ENCODE results near the gene CCM2L.
"Not testable (repeated sequence)": the region's sequence is repeated elsewhere in the genome, so short reads cannot be mapped to it uniquely, and the experiment has no call there.

The CCM2L gene

GRCh38 chr20:32031007-32031958, 21.0 kb downstream of the CCM2L start:
- DNase-seq, result peak; percentile 76

GRCh38 chr20:32033316-32033715, 23.1 kb downstream of the CCM2L start:
- DNase-seq, result no peak

GRCh38 chr20:32033721-32034120, 23.5 kb downstream of the CCM2L start:
- not testable (repeated sequence) for DNase-seq

- DNase-seq, result peak; percentile 54
Measured at GRCh38 chr20:32034581-32035425, 24.6 kb downstream of the CCM2L start.

- DNase-seq, result no peak
Measured at GRCh38 chr20:32035426-32035779, 25.2 kb downstream of the CCM2L start.

- no peak for DNase-seq
Measured at GRCh38 chr20:32036252-32036651, 26.0 kb downstream of the CCM2L start.

GRCh38 chr20:32036716-32037485, 26.7 kb downstream of the CCM2L start:
- DNase-seq, result no peak

- no peak for DNase-seq
Measured at GRCh38 chr20:32037929-32038328, 27.7 kb downstream of the CCM2L start.

GRCh38 chr20:32040142-32040953, 30.1 kb downstream of the CCM2L start:
- DNase-seq, result peak; percentile 69

- DNase-seq, result no peak
Measured at GRCh38 chr20:32045999-32046398, 35.8 kb downstream of the CCM2L start.

GRCh38 chr20:32050324-32050841, 40.1 kb downstream of the CCM2L start:
- no peak for DNase-seq

- peak; percentile 46 for DNase-seq
Measured at GRCh38 chr20:32050851-32051556, 40.8 kb downstream of the CCM2L start.

GRCh38 chr20:32051720-32052089, 41.5 kb downstream of the CCM2L start:
- no peak for DNase-seq

GRCh38 chr20:32052090-32052777, 42.0 kb downstream of the CCM2L start, which contains the start of gene HCK:
Gene HCK (plus strand): TSS chr20:32052242.
- DNase-seq, result peak; percentile 53

- DNase-seq, result no peak
Measured at GRCh38 chr20:32052778-32053362, 42.6 kb downstream of the CCM2L start.

- no peak for DNase-seq
Measured at GRCh38 chr20:32053648-32054047, 43.4 kb downstream of the CCM2L start.

GRCh38 chr20:32056708-32057483, 46.7 kb downstream of the CCM2L start:
- no peak for DNase-seq

GRCh38 chr20:32057656-32058184, 47.5 kb downstream of the CCM2L start:
- no peak for DNase-seq

GRCh38 chr20:32059189-32059588, 49.0 kb downstream of the CCM2L start:
- no peak for DNase-seq
